Activated naive CD4-positive, alpha-beta T cell treated with anti-CD3 and anti-CD28 coated beads for 36 hours (primary cell): Measurements from ENCODE around the gene KRTAP4-4. TPM values are rescaled to one million over a fixed set of nuclear protein-coding genes. Genes with fewer than 3 reads are reported as not detected.
"Not testable (repeated sequence)": the region's sequence is repeated elsewhere in the genome, so short reads cannot be mapped to it uniquely, and the experiment has no call there.

Experiments
- CTCF ChIA-PET: fragments of 350-600 bp; sonication (Branson Sonifier 250); formaldehyde crosslinking; loops from one replicate; lab custom pipeline; 2021; ENCODE audit warnings: antibody characterized with exemption; lab: Charles Lee
- DNase-seq: peaks from one replicate; pipeline ENCODE4 v3.0.0-alpha.2; 2020
- H3K27ac Mint-ChIP-seq: one replicate; pipeline ENCODE4 v1.8.0; 2021; ENCODE audit warnings: mild to moderate bottlenecking, mixed read lengths
- H3K27me3 Mint-ChIP-seq: one replicate; pipeline ENCODE4 v1.8.0; 2021; ENCODE audit warnings: low read depth, mixed read lengths
- H3K36me3 Mint-ChIP-seq: one replicate; pipeline ENCODE4 v1.8.0; 2021; ENCODE audit warnings: low read depth, mixed read lengths
- H3K4me1 Mint-ChIP-seq: one replicate; pipeline ENCODE4 v1.8.0; 2021; ENCODE audit warnings: low read depth, mixed read lengths
- H3K4me3 Mint-ChIP-seq: one replicate; pipeline ENCODE4 v1.8.0; 2021; ENCODE audit warnings: mild to moderate bottlenecking, moderate library complexity, mixed read lengths
- H3K9me3 Mint-ChIP-seq: one replicate; pipeline ENCODE4 v1.8.0; 2021; ENCODE audit warnings: mixed read lengths
- intact Hi-C: fragments of 100-400 bp; cut with micrococcal nuclease; formaldehyde crosslinking; loops from one replicate; pipeline ENCODE4 v1.15.1; 2023
- total RNA-seq, 2 experiments: library from RNA; stranded (reverse); gene quantifications; one replicate each; pipeline ENCODE4 v1.2.3, GENCODE V29; 2021

Gene KRTAP4-4
- total RNA-seq, 2 experiments from 2014 or later: not detected

- intact Hi-C loops: loop anchor here (10.0 kb wide), 1 partner anchor 373 kb away; no protein-coding TSS in a partner anchor
Measured at GRCh38 chr17:41121742-41122141, 38.8 kb downstream of the KRTAP4-4 start.

GRCh38 chr17:41119696-41120690 lies 40.6 kb downstream of the KRTAP4-4 start:
- CTCF ChIA-PET, H3K4me3 Mint-ChIP-seq, H3K36me3 Mint-ChIP-seq, H3K9me3 Mint-ChIP-seq, H3K27me3 Mint-ChIP-seq: not testable (repeated sequence)
- Mint-ChIP-seq H3K27ac (peak overlapping the region; percentile 50), H3K4me1 (peaks cover 40% of the 10 kb centered on the region)
- DNase-seq: peak; percentile 15
- intact Hi-C loops: loop anchor here (10.0 kb wide), 1 partner anchor 375 kb away; no protein-coding TSS in a partner anchor

More at GRCh38 chr17:41121742-41122141, 38.8 kb downstream of the KRTAP4-4 start:
- Mint-ChIP-seq H3K27me3 (no peaks in the 10 kb centered on the region), H3K27ac (no peak overlapping the region), H3K9me3 (peaks cover 6% of the 10 kb centered on the region), H3K36me3 (no peaks in the 10 kb centered on the region), H3K4me1 (peaks cover 52% of the 10 kb centered on the region), H3K4me3 (no peak overlapping the region)
- CTCF ChIA-PET: interaction anchor here (1.0 kb wide), 1 partner anchor 9 kb away, joined by 3 read pairs; no protein-coding TSS in a partner anchor
- DNase-seq: no peak

GRCh38 chr17:41118721-41119120 lies 41.8 kb downstream of the KRTAP4-4 start:
- no peak for DNase-seq
- Mint-ChIP-seq H3K4me3 (no peak overlapping the region), H3K4me1 (peaks cover 28% of the 10 kb centered on the region), H3K27me3 (no peaks in the 10 kb centered on the region), H3K36me3 (no peaks in the 10 kb centered on the region), H3K9me3 (peaks cover 6% of the 10 kb centered on the region), H3K27ac (no peak overlapping the region)
- CTCF ChIA-PET: no interaction called here
- intact Hi-C loops: no loop called here

- H3K27me3 Mint-ChIP-seq, H3K36me3 Mint-ChIP-seq, CTCF ChIA-PET, intact Hi-C loops, H3K27ac Mint-ChIP-seq, H3K4me3 Mint-ChIP-seq, DNase-seq, H3K9me3 Mint-ChIP-seq: not testable (repeated sequence)
- peaks cover 21% of the 10 kb centered on the region for H3K4me1 Mint-ChIP-seq
Measured at GRCh38 chr17:41117846-41118386, 42.6 kb downstream of the KRTAP4-4 start, which contains the start of gene KRTAP4-11. Gene KRTAP4-11 (minus strand): TSS chr17:41118373. CDS start chr17:41118315, 58 bp downstream.

GRCh38 chr17:41116297-41116696 lies 44.3 kb downstream of the KRTAP4-4 start:
- CTCF ChIA-PET: no interaction called here
- Mint-ChIP-seq H3K9me3 (peaks cover 2% of the 10 kb centered on the region), H3K36me3 (no peaks in the 10 kb centered on the region), H3K4me1 (peaks cover 15% of the 10 kb centered on the region), H3K27ac (no peak overlapping the region), H3K4me3 (no peak overlapping the region), H3K27me3 (no peaks in the 10 kb centered on the region)
- intact Hi-C loops: no loop called here
- no peak for DNase-seq

GRCh38 chr17:41111151-41111885 lies 49.2 kb downstream of the KRTAP4-4 start:
- H3K9me3 Mint-ChIP-seq: peaks cover 3% of the 10 kb centered on the region
- H3K4me1 Mint-ChIP-seq: peaks cover 8% of the 10 kb centered on the region
- no peaks in the 10 kb centered on the region for H3K27me3 Mint-ChIP-seq
- intact Hi-C loops: no loop called here
- CTCF ChIA-PET: interaction anchor here (0.6 kb wide), 2 partner anchors 24 to 211 kb away, joined by 3 read pairs; no protein-coding TSS in a partner anchor
- no peaks in the 10 kb centered on the region for H3K36me3 Mint-ChIP-seq
- no peak for DNase-seq
- no peak overlapping the region for H3K27ac Mint-ChIP-seq
- H3K4me3 Mint-ChIP-seq: no peak overlapping the region

Other genes starting within 250 kb of the KRTAP4-4 start
- not detected for gene KRT23, start 223.1 kb downstream of the KRTAP4-4 start, total RNA-seq
- gene KRT39, start 193.8 kb downstream of the KRTAP4-4 start, total RNA-seq: not detected
- not detected for gene KRT40, start 176.4 kb downstream of the KRTAP4-4 start, total RNA-seq
- not detected for gene KRTAP3-3, start 166.6 kb downstream of the KRTAP4-4 start, total RNA-seq
- gene KRTAP3-2, start 160.8 kb downstream of the KRTAP4-4 start, total RNA-seq: not detected
- gene KRTAP3-1, start 151.6 kb downstream of the KRTAP4-4 start, total RNA-seq: not detected
- gene KRTAP1-5, start 133.5 kb downstream of the KRTAP4-4 start, total RNA-seq: not detected
- gene KRTAP1-4, start 130.6 kb downstream of the KRTAP4-4 start, total RNA-seq: not detected
- gene KRTAP1-3, start 125.9 kb downstream of the KRTAP4-4 start, total RNA-seq: not detected
- gene KRTAP1-1, start 119.3 kb downstream of the KRTAP4-4 start, total RNA-seq: not detected
- gene KRTAP2-1, start 113.4 kb downstream of the KRTAP4-4 start, total RNA-seq: not detected
- not detected for gene KRTAP2-2, start 105.5 kb downstream of the KRTAP4-4 start, total RNA-seq
- not detected for gene KRTAP2-3, start 100.6 kb downstream of the KRTAP4-4 start, total RNA-seq
- gene KRTAP2-4, start 94.9 kb downstream of the KRTAP4-4 start, total RNA-seq: not detected
- gene KRTAP4-7, start 76.6 kb downstream of the KRTAP4-4 start, total RNA-seq: not detected
- not detected for gene KRTAP4-8, start 62.6 kb downstream of the KRTAP4-4 start, total RNA-seq
- gene KRTAP4-16, start 58.5 kb downstream of the KRTAP4-4 start, total RNA-seq: not detected
- gene KRTAP4-9, start 55.4 kb downstream of the KRTAP4-4 start, total RNA-seq: not detected
- not detected for gene KRTAP4-11, start 42.4 kb downstream of the KRTAP4-4 start, total RNA-seq
- not detected for gene KRTAP4-12, start 36.6 kb downstream of the KRTAP4-4 start, total RNA-seq
- gene KRTAP4-6, start 20.2 kb downstream of the KRTAP4-4 start, total RNA-seq: not detected
- not detected for gene KRTAP4-5, start 10.9 kb downstream of the KRTAP4-4 start, total RNA-seq
- not detected for gene KRTAP4-3, start 7.5 kb upstream of the KRTAP4-4 start, total RNA-seq
- gene KRTAP4-2, start 17.5 kb upstream of the KRTAP4-4 start, total RNA-seq: not detected
- not detected for gene KRTAP4-1, start 24.2 kb upstream of the KRTAP4-4 start, total RNA-seq
- not detected for gene KRTAP9-1, start 29.1 kb upstream of the KRTAP4-4 start, total RNA-seq
- not detected for gene KRTAP9-2, start 65.9 kb upstream of the KRTAP4-4 start, total RNA-seq
- not detected for gene KRTAP9-3, start 71.7 kb upstream of the KRTAP4-4 start, total RNA-seq
- gene KRTAP9-8, start 77.3 kb upstream of the KRTAP4-4 start, total RNA-seq: not detected
- gene KRTAP9-4, start 88.9 kb upstream of the KRTAP4-4 start, total RNA-seq: not detected
- gene KRTAP9-9, start 94.6 kb upstream of the KRTAP4-4 start, total RNA-seq: not detected
- not detected for gene KRTAP9-6, start 104.6 kb upstream of the KRTAP4-4 start, total RNA-seq
- gene KRTAP9-7, start 115.0 kb upstream of the KRTAP4-4 start, total RNA-seq: not detected
- gene KRTAP29-1, start 142.1 kb upstream of the KRTAP4-4 start, total RNA-seq: not detected
- under 1 TPM in 1 of 2 experiments, not detected in 1; 0.15 TPM for gene KRTAP16-1, start 148.6 kb upstream of the KRTAP4-4 start, total RNA-seq
- gene KRTAP17-1, start 155.0 kb upstream of the KRTAP4-4 start, total RNA-seq: not detected
- gene KRT33A, start 190.1 kb upstream of the KRTAP4-4 start, total RNA-seq: not detected
- gene KRT33B, start 209.1 kb upstream of the KRTAP4-4 start, total RNA-seq: not detected
- gene KRT34, start 221.6 kb upstream of the KRTAP4-4 start, total RNA-seq: not detected
- gene KRT31, start 236.9 kb upstream of the KRTAP4-4 start, total RNA-seq: not detected